GM03348 (cell line): ENCODE data around the gene ZC3HAV1.
"Not testable (repeated sequence)": the region's sequence is repeated elsewhere in the genome, so short reads cannot be mapped to it uniquely, and the experiment has no call there.

ENCODE experiments used
- DNase-seq: peaks from one replicate; pipeline ENCODE4 v3.0.0; 2012; ENCODE audit warnings: low spot score

Gene ZC3HAV1

DNA sequence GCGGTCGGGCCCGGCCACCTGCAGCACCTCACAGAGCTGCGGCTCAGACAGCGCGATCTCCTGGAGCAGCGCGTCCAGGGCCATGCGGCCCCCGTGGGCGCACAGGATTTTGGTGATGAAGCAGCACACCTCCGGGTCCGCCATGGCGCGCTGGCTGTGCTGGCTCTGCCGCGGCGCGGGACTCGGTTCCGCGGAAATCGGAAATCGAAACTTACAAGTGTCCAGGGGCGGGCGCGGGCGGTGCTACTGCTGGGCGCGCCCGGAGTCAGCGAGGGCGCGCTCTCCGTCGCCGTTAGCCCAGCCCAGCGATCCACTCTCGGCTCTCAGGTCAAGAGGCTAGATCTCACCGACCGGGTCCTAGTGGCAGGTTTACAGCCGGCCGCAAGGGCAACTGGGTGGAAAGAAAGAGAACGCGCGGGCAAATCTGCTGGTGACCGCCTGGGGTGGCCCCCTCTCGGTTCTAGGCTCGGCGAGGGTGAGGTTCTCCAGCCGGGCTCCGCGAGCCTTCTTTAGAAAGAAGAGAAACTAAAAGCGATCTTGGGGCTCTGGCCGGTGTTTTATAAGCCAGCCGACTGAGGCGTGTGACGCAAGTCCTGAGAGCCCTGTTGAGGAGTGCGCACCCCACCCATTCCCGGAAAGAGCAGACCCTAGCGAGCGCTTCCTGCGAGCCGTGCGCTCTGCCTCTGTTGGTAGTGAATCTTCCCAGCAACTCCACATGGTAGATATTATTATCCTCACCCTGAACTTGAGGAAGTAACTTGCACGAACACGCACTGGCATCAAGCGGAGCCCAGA is at the start of gene ZC3HAV1:
TSS of gene ZC3HAV1 (minus strand) at position 533 of the 795 bp plus-strand sequence. CDS start at position 144, 389 bp downstream.
- DNase-seq: peak; percentile 92

DNA sequence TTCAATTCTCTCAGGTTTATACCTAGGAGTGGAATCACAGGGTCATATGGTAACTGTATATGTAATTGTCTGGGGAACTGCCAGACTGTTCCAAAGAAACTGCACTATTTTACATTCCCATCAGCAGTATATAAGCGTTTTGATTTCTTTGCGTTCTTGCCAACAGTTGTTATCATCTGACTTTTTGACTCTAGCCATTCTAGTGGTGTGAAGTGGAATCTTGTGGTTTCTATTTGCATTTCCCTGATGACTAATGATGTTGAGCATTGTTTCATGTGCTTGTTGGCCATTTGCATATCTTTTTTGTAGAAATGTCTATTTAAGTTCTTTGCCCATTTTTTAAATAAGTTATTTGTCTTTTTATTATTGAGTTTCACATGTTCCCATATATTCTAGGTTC is 44.3 kb upstream of the ZC3HAV1 start:
- no peak for DNase-seq

DNA sequence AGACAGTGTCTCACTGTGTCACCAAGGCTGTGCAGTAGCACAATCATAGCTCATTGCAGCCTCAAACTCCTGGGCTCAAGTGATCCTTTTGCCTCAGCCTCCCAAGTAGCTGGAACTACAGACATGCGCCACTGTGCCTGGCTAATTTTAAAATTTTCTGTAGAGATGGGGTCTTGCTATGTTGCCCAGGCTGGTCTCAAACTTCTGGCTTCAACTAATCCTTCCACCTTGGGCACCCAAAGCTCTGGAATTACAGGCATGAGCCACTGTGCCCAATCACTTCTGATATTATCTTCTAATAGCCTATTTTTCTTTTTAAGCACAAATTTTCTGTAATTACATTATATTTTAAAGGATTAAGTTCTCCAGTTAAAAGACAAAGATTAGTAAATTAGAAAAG is 42.6 kb upstream of the ZC3HAV1 start:
- no peak for DNase-seq

DNA sequence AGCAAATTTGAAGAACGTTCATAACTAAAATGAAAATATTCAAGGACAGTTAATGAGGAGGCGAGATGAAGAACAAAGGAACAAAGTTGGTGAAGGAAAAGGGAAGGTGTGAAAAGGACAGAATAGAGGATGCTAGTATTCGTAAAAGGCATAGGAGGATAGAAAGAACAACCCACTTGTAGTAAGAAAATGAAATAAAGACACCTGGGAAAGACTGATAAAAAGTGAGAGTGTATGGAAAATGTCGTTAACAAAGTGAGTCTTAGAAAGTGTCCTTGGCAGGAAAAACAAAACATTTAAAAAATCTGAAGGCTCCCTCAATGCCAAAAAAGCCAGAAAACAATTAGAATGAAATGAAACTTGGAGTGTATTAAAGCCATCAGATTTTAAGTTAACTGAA is 29.6 kb upstream of the ZC3HAV1 start:
- no peak for DNase-seq

DNA sequence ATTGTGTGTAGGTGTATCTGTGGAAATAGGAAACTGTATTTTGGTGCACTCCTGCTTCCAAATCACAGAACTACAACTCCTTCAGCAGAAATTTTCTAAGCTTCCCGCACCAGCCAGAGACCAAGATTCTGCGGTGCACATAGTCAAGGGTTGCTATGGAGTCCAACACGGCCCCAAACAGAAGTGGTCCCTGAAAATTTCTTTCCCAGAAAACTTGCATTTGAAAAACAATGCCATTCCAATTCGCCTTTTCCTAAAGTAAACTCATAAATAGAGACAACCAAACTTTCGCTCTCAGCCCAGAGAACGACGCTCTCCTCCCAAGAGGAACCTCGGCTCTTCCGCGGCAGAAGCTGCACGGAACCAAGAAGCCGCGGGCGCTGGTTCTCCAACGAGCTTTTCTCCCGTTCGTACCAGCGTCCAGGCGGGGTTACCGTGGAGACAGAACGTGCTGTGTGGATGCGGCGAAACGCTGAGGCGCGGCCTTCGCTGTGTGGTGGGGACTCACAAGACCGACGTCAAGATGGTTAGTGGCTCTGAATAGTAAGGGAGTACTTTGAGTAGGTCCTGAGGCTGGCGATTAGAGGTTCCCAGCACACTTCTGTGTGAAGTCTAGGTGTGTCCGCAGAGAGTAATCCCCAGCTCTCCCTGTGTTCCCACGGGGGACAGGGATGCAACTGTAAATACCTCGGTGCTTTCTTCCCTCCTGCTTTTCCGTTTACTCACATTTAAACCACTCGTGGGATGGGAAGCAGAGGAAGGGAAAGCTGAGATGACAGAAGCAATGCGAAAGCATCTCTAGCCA is 24.0 kb upstream of the ZC3HAV1 start:
- DNase-seq: peak; percentile 92

DNA sequence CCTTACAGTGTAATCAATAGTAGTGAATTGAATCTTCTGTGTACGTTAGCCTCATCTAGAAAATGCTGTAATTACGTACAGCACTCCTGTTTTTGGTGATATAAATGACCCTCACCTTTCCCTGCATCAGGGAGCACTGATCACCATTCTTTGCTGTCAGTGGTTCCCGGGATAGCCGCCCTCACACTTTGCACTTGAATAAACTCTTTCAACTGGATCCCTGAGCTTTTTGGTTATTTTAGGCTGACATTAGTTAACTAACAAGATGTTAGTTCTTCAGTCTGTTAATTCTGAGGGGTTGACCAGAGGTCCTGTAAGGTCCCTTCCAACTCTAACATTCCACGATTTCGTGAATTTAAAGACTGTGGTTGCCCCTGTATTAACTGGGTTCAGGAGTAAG is 23.4 kb upstream of the ZC3HAV1 start:
- DNase-seq: no peak

DNA sequence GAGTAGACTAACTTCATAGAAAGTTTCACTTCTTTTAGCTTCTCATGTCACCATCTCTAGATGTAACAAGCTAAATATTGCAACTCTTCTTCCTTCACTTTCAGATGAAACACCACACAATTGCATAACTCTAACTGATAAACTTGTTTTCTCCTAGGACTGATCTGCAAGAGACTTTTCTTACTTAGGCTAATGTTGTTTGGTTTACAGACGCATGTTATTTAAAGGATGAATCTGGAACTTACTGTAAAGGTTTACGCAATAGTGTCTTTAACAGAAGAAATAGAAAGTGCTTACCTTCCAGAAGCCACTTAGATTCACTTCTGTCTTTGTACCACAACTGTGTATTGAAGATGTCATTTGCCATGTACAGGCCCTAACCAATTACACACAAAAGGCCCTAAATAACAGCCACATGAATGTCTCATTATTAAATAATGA is 22.1 kb upstream of the ZC3HAV1 start:
- no peak for DNase-seq

DNA sequence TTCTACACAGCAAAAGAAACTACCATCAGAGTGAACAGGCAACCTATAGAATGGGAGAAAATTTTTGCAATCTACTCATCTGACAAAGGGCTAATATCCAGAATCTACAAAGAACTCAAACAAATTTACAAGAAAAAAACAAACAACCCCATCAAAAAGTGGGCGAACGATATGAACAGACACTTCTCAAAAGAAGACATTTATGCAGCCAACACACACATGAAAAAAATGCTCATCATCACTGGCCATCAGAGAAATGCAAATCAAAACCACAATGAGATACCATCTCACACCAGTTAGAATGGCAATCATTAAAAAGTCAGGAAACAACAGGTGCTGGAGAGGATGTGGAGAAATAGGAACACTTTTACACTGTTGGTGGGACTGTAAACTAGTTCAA is 20.3 kb upstream of the ZC3HAV1 start:
- not testable (repeated sequence) for DNase-seq

DNA sequence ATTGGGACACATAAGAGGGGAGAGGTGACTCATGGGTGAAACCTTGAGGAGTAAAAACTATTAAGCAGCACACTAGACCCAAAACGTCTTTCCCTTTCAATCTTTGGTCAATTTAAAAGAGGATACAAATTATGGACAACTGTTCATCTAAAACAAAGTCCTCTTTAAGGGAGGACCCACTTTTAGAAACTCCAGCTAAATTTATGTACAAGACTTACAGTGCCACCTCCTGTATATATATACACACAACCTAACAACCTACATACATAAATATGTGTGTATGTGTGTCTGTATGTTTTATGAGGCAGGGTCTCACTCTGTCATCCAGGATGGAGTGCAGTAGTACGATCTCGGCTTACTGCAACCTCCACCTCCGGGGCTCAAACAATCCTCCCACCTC is 18.1 kb upstream of the ZC3HAV1 start:
- no peak for DNase-seq

DNA sequence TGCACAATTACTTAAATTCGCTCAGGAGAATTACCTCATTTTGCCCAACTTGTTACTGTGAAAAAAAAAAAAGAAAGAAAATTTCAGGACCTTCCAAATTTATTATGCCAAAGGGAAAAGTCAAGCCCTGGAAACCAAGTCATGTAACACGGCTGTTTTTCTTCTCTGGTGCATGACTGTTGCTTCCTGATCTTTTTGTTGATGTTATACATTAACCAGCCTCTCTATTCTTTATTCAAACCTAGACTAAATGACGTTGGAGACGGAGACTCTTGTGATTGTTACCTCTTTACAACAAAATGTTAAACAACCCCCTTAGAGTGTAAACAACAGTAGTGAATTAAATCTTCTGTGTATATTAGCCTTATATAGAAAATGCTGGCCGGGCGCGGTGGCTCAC is 16.1 kb upstream of the ZC3HAV1 start:
- DNase-seq: no peak

DNA sequence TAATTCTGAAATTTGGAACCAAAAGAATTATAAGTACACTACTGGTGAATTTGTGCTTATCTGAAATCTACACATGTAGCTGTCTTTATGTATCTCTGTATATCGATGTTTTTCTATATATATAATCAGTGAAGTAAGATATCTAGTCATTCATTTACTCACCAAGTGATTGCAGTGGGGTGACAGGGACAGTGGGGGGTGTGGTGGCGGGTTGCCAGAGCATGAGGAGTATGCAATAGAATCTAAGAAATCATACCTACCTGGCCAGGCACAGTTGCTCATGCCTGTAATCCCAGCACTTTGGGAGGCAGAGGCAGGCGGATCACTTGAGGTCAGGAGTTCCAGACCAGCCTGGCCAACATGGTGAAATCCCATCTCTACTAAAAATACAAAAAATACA is 15.5 kb upstream of the ZC3HAV1 start:
- not testable (repeated sequence) for DNase-seq

DNA sequence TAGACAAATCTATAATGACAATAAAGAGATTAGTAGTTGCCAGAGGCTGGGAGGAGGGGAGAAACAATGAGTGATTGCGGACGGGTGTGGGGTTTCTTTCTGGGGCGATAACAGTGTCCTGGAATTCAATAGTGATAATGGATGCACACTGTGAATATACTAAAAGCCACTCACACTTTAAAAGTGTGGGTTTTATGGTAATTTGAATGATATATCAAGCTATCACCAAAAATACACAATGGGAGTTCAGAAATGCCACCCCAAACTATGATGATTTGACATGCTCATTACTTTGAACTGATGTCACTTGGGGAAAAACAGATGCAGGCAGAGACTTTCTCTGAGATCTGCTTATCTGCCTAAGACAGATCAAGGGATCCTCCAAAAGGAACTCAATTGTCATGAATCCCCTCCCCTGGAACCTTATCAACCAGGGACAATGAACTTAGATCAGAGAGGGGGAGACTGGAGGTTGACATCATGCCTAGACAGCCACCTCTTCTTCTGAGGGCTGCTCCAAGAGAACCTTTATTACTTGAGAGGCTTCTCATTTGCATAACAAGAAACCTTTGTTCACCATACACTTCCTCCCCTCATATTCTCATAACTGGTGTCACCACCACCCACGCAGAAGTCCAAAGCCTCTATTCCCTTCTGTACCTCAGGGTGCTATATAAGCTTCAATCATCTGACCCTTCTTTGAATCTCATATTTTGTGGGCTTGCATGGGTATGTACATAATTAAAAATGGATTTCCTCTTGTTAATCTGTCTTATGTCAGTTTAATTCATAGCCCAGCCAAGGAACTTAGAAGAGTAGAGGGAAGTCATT is 14.8 kb upstream of the ZC3HAV1 start:
- DNase-seq: no peak

DNA sequence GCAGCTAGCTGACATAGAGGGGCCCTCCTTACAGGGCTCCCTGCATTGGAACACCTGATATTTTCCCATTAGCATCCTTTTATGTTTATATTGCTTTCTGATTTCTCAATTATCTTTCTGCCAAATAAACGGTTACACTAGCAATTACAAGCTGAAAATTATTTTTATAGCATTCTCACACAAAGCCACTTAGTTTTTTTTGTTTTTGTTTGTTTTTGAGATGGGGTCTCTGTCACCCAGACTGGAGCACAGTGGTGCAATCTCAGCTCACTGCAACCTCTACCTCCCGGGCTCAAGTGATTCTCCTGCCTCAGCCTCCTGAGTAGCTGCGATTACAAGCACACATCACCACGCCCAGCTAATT is 9.9 kb upstream of the ZC3HAV1 start:
- DNase-seq: no peak

DNA sequence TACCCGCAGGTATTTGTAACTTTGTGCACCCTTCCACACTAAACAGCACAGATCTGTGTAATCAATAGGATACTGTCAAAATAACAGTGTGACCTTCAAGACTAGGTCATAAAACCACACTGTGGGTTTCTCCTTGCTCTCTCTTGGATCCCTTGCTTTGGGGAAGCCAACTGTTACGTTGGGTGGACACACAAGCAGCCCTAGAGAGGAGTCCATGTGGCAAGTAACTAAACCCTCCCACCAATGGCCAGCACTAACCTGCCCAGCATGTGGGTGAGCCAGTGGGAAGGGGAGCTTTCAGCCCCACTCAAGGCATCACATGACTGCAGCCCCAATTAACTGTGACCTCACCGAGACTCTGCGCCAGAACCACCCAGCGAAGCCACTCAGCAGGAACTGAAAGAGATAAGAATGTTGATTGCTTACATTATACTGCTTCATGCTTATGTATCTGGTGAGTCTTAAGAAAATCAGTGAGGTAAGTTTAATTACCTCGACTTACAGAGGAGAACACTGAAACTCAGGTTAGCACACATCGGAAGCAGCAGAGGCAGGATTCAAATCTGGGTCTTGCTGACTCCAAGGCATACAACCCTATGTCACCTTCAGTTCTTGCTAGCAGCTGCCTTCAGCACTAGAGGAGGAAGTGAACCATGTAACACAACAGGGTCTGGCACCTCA is 9.4 kb upstream of the ZC3HAV1 start:
- DNase-seq: no peak

DNA sequence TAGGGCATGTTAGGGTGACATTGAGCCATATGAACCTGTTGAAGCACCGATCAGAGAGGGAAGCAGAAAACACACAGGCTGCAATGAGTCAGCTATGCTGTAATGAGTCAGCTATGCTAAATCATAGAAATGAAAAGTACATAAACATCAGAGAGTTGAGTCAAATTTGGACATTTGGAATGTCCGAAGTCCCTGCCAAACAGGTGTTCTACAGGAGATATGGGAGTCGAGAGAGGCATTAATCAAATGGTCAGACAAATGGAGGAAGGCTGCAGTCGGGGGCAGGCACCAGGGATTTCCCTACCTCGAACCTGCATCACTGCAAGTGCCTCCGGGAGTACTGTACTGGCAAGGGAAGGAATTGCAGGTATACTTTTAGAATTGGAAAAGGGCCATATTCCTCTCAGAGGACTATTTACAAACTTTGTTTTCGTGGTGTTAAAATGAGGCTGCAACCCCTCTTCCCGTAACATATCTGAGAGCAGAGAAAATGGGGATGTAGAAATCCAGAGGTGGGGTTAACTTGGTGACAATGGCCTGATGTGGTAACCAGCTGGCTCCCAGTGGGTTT is 8.8 kb upstream of the ZC3HAV1 start:
- DNase-seq: peak; percentile 28

DNA sequence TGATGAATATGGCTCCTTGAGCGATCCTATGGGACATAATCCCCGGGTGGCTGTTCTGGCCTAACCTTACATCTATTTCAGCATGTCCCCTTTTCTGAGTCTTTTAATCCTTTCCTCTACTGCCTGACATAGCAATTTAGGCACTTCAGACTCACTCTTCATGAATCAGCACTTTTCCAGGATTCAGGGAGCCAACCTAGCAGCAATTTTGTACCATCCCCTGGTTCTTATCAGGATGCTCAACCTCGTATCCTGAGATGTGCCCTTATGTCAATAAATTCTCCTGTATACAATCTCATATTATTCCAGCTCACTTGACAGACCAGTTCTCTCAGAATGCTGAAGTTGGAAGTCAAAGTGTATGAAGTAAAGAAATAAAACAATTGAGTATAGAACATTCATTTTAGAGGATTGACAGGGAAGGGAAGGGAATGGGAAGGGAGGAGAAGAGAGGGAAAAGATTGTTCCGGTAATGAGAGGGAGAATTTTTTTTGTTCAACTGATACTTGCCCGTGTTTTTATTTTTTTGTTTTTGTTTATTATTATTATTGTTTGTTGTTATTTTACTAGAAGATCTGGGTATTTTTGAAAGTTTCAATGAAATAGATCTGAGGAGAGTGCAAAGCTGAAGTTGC is 8.2 kb upstream of the ZC3HAV1 start:
- DNase-seq: no peak

DNA sequence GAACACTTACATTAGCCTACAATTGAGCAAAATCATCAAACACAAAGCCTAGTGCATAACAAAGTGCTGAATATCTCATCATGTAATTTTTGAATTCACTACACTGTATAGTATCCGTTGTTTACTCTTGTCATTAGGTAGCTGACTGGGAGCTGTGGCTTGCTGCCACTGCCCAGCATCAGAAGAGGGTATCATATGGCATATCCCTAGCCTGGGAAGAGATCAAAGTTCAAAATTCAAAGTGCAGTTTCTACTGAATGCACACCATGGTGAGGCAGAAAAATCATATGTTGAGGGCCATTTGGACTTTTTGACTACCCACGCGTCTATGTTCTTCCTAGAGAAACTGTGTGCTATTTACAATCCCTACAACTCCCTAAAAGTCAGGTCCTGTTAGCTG is 7.5 kb upstream of the ZC3HAV1 start:
- no peak for DNase-seq

DNA sequence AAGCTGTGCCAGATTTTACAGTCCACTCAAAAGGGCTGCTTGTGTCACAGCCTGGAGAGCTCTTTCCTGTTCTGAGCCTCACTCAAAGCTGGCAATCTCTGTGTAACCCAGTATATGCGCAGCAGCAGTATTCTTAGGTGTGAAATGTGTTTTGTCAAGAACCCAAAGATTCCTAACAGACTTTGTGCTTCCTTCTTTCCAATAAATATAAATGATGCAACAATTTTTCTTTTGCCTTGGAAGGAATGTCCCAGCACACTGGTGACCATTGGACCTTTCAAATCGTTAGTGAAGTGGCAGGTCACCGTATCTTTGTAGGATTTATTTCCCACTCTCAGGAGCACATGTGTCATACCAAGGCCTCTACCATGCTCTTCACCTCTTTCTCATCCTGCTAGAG is 5.6 kb upstream of the ZC3HAV1 start:
- no peak for DNase-seq

DNA sequence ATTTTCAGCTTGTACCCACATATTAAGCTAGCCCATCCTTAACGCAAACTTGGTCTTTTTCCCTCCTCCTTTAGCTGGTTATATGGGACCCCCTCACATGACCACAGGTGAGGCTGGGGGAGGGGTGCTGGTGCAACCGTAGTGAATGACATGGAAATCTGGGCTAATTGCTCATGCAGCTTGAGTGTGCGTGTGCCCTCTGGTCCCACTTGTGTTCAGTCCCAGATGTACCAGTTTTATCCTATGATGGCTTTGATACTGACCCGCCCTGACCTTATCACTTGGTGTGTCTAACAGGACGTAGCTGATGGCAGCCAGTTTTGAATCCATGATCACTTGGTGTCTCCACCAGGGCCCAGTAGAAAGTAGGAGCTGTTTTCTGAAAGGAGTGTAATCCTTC is 5.1 kb upstream of the ZC3HAV1 start:
- no peak for DNase-seq

DNA sequence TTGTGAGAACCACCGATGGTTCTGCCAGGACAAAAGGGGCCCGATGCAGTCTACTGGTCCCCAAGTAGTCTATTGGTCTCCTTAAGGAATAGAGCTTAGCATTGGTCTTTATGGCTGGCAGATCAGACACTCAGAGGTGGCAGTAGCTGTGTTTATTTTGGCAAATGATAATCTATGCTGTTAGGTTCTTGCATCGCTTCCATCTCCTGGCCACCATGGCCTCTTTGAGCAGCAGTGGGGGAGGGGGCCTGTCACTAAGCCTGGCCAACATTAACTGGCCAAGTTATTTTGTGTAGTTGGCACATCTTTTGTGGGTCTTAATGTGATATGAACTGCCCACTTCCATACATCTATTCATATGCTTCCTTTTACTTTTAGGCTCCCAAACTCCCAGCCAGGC is 4.5 kb upstream of the ZC3HAV1 start:
- DNase-seq: no peak

DNA sequence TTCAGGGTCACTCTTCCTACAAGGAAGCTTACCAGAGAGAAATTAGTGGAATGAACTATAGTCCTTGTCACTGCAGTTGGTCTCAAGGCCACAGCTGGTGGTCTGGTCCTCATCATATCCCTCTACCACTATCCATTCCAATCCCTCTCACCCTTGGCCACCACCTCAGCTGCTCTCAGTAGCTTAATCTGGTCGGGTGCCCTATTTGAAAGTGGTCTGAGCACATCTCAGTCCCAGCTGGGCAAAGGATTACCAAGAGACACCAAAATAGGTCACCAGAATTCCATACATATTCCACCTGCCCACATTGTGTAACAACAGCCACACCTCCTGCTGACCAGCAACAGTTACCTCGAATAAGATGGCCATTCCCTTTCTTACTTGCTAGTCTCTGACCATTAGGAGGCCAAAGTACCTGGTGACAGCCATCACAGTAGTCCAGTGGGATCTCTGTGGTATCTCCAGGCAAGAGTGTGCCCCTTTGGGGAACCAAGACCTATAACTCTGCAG is 3.3 kb upstream of the ZC3HAV1 start:
- no peak for DNase-seq
